CD4-positive, alpha-beta T cell (primary cell): ENCODE results near the gene FAM76B. TPM values are rescaled to one million over a fixed set of nuclear protein-coding genes. Genes with fewer than 3 reads are reported as not detected.

Source experiments
- ATAC-seq: fragments of 200-7000 bp; cut with Tn5 transposase; one replicate; pipeline ENCODE4 v1.10.0; 2022; ENCODE audit warnings: mild to moderate bottlenecking; ENCODE audit not compliant: poor library complexity
- CTCF ChIA-PET: fragments of 350-600 bp; sonication (Branson Sonifier 250); formaldehyde crosslinking; loops from one replicate; lab custom pipeline; 2021; ENCODE audit warnings: antibody characterized with exemption, inconsistent platforms; lab: Charles Lee
- POLR2A ChIA-PET: fragments of 350-600 bp; sonication (Branson Sonifier 250); formaldehyde crosslinking; loops from one replicate; lab custom pipeline; 2021; ENCODE audit warnings: antibody characterized with exemption, inconsistent platforms; lab: Charles Lee
- DNase-seq, 14 experiments: peaks; one replicate each; pipeline ENCODE4 v3.0.0-alpha.2; 2013 to 2020; ENCODE audit warnings: mixed read lengths in 2 of 14
- H3K27ac ChIP-seq, 2 donors: one replicate each; pipeline versions ENCODE4 v1.5.1 to v1.7.0; 2013; ENCODE audit warnings: low read length in 2 of 2, low read depth in 1 of 2, mild to moderate bottlenecking in 1 of 2
- H3K27me3 ChIP-seq, 2 experiments: 1 replicate in 1 of 2; 2 replicates in 1 of 2; pipeline versions ENCODE4 v1.6.1 to v1.7.0; 2013; ENCODE audit warnings: low read length in 2 of 2, control low read depth in 1 of 2, mild to moderate bottlenecking in 1 of 2, moderate library complexity in 1 of 2; ENCODE audit not compliant: insufficient read depth in 2 of 2, control insufficient read depth in 1 of 2
- H3K36me3 ChIP-seq: one replicate; pipeline ENCODE4 v1.6.1; 2013; ENCODE audit warnings: low read length, control low read depth; ENCODE audit not compliant: insufficient read depth
- H3K4me1 ChIP-seq: one replicate; pipeline ENCODE4 v1.6.1; 2013; ENCODE audit warnings: low read length, control low read depth; ENCODE audit not compliant: insufficient read depth
- H3K4me3 ChIP-seq: one replicate; pipeline ENCODE4 v1.5.1; 2013; ENCODE audit warnings: mild to moderate bottlenecking, low read length, moderate library complexity
- H3K9me3 ChIP-seq, 2 experiments: 1 replicate in 1 of 2; 2 replicates in 1 of 2; pipeline versions ENCODE4 v1.6.1 to v1.7.0; 2013; ENCODE audit warnings: low read length in 2 of 2, mild to moderate bottlenecking in 2 of 2, control low read depth in 1 of 2, moderate library complexity in 1 of 2; ENCODE audit not compliant: control insufficient read depth in 1 of 2, insufficient read depth in 1 of 2
- H3K27ac Mint-ChIP-seq: one replicate; pipeline ENCODE4 v1.8.0; 2020; ENCODE audit warnings: mixed read lengths
- H3K27me3 Mint-ChIP-seq: one replicate; pipeline ENCODE4 v1.8.0; 2021; ENCODE audit warnings: mixed read lengths
- H3K36me3 Mint-ChIP-seq: one replicate; pipeline ENCODE4 v1.8.0; 2021; ENCODE audit warnings: low read depth, mixed read lengths
- H3K4me1 Mint-ChIP-seq: one replicate; pipeline ENCODE4 v1.8.0; 2021; ENCODE audit warnings: low read depth, mixed read lengths
- H3K4me3 Mint-ChIP-seq: one replicate; pipeline ENCODE4 v1.8.0; 2020; ENCODE audit warnings: mild to moderate bottlenecking, mixed read lengths
- H3K9me3 Mint-ChIP-seq: one replicate; pipeline ENCODE4 v1.8.0; 2020; ENCODE audit warnings: mixed read lengths
- intact Hi-C, 2 experiments: fragments of 100-400 bp; cut with DNase I in 1 of 2; cut with micrococcal nuclease in 1 of 2; formaldehyde crosslinking; loops; one replicate each; pipeline versions ENCODE4 v1.15.1 to v1.9.0; 2023 to 2025; cut with DNase I, micrococcal nuclease
- total RNA-seq, 174 experiments: library from RNA in 2 of 174; stranded (reverse) in 2 of 174; gene quantifications; one replicate each; pipeline ENCODE4 v1.2.3 and lab custom pipeline; 2021 to 2026
- TF ChIP-seq, protein P1 (sequence below): fragments of 200-600 bp; IDR thresholded peaks from one replicate; pipeline ENCODE4 v1.8.0; 2022; ENCODE audit warnings: antibody characterized with exemption, mild to moderate bottlenecking

Gene FAM76B
- total RNA-seq, 2 experiments from 2014 or later: 95.1 to 101 TPM

DNA sequence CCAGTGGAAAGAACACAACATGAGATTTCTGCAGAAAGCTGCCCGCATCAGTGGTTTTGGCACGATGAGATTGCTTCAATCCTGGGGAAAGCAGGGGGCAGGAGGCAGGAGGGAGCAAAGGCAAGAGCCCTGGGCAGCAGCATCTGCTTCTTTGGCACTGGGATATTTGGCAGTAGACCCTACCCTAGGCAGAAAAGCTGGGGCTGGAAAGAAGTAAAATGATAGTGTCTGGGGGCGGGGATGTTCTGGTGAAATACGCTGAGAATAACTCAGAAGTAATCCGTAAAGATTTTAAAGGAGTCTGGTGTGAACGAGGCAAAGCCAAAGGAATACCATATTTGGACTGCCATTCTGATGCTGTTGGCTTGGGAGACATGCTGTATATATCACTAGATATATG lies 62.0 kb downstream of the FAM76B start:
- H3K4me1 ChIP-seq: no peaks in the 10 kb centered on the region
- H3K27me3 ChIP-seq: no peaks in the 10 kb centered on the region
- no peak overlapping the region for H3K27ac Mint-ChIP-seq
- intact Hi-C loops: no loop called here
- ATAC-seq (no peak), DNase-seq (no peak)
- no peaks in the 10 kb centered on the region for H3K36me3 ChIP-seq
- H3K4me3 Mint-ChIP-seq: no peak overlapping the region
- H3K4me1 Mint-ChIP-seq: no peaks in the 10 kb centered on the region
- H3K9me3 ChIP-seq: no peaks in the 10 kb centered on the region
- CTCF ChIA-PET: interaction anchor here (1.3 kb wide), 1 partner anchor 22 kb away, joined by 3 read pairs; no protein-coding TSS in a partner anchor
- no peak overlapping the region for H3K27ac ChIP-seq
- H3K9me3 Mint-ChIP-seq: no peaks in the 10 kb centered on the region
- TF ChIP-seq, protein P1, sequence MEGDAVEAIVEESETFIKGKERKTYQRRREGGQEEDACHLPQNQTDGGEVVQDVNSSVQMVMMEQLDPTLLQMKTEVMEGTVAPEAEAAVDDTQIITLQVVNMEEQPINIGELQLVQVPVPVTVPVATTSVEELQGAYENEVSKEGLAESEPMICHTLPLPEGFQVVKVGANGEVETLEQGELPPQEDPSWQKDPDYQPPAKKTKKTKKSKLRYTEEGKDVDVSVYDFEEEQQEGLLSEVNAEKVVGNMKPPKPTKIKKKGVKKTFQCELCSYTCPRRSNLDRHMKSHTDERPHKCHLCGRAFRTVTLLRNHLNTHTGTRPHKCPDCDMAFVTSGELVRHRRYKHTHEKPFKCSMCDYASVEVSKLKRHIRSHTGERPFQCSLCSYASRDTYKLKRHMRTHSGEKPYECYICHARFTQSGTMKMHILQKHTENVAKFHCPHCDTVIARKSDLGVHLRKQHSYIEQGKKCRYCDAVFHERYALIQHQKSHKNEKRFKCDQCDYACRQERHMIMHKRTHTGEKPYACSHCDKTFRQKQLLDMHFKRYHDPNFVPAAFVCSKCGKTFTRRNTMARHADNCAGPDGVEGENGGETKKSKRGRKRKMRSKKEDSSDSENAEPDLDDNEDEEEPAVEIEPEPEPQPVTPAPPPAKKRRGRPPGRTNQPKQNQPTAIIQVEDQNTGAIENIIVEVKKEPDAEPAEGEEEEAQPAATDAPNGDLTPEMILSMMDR: no peak
- no peak overlapping the region for H3K4me3 ChIP-seq
- POLR2A ChIA-PET: no interaction called here
- no peaks in the 10 kb centered on the region for H3K36me3 Mint-ChIP-seq
- H3K27me3 Mint-ChIP-seq: no peaks in the 10 kb centered on the region

DNA sequence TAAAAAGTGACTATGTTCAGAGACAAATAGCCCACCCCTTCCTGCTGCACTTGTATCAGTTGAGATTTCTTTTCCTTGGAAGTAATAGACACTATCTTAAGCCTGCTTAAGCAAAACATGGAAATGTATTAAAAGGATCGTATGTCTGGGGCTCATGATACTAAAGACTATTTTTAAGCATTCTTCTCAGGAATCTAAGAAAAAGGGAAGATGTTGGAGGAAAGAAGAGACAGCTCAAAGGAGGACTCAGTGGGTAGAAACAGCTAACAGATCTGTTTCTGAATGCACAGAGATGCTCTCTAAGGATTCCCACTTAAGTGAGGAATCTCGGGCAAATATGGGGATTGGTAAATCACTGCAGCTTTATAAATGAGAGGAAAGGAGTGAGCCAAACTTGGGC lies 62.5 kb downstream of the FAM76B start:
- no peaks in the 10 kb centered on the region for H3K27me3 Mint-ChIP-seq
- Histone ChIP-seq H3K27me3 (no peaks in the 10 kb centered on the region), H3K27ac (no peak overlapping the region), H3K9me3 (no peaks in the 10 kb centered on the region), H3K36me3 (no peaks in the 10 kb centered on the region), H3K4me1 (no peaks in the 10 kb centered on the region), H3K4me3 (no peak overlapping the region)
- H3K36me3 Mint-ChIP-seq: no peaks in the 10 kb centered on the region
- CTCF ChIA-PET: interaction anchor here (0.8 to 1.3 kb wide), 2 partner anchors 9 to 22 kb away, joined by 3 read pairs; no protein-coding TSS in a partner anchor
- ATAC-seq (no peak), DNase-seq (no peak)
- POLR2A ChIA-PET: no interaction called here
- H3K27ac Mint-ChIP-seq: no peak overlapping the region
- TF ChIP-seq, protein P1: no peak
- H3K4me3 Mint-ChIP-seq: no peak overlapping the region
- intact Hi-C loops: no loop called here
- no peaks in the 10 kb centered on the region for H3K9me3 Mint-ChIP-seq
- H3K4me1 Mint-ChIP-seq: no peaks in the 10 kb centered on the region

DNA sequence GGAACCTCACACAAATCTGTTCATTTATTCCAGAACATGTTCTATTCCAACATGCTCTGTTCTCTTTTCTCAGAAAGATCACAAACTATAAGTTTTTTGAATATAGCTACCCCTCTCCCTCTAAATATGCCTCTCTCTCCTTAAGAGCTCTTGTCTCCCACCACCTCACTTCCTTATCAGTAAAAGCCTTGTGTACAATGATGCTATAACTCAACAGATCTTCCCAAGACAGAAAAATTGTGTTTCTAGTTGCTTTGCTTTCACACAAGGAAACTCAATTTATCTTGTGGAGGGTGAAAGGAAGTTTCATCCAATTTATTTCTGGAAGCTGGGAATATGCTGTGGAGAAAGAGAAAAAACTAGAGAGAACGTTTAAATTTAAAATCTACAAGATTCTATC lies 64.4 kb downstream of the FAM76B start:
- H3K4me1 ChIP-seq: peaks cover 4% of the 10 kb centered on the region
- no peaks in the 10 kb centered on the region for H3K36me3 ChIP-seq
- no peaks in the 10 kb centered on the region for H3K9me3 ChIP-seq
- TF ChIP-seq, protein P1: no peak
- H3K27ac Mint-ChIP-seq: no peak overlapping the region
- no peak for ATAC-seq
- ChIA-PET POLR2A (no interaction called here), CTCF (interaction anchor here (1.3 kb wide), 1 partner anchor 26 kb away, joined by 3 read pairs; no protein-coding TSS in a partner anchor)
- H3K4me1 Mint-ChIP-seq: peaks cover 14% of the 10 kb centered on the region
- intact Hi-C loops: no loop called here
- H3K27ac ChIP-seq: no peak overlapping the region
- H3K27me3 ChIP-seq: no peaks in the 10 kb centered on the region
- no peak overlapping the region for H3K4me3 ChIP-seq
- H3K27me3 Mint-ChIP-seq: no peaks in the 10 kb centered on the region
- no peak overlapping the region for H3K4me3 Mint-ChIP-seq
- no peaks in the 10 kb centered on the region for H3K36me3 Mint-ChIP-seq
- no peak for DNase-seq
- H3K9me3 Mint-ChIP-seq: no peaks in the 10 kb centered on the region
